Stimulated activated naive CD8-positive, alpha-beta T cell treated with anti-CD3 and anti-CD28 coated beads, Interleukin-15, Interleukin-2, amounts not matched to agents 100 U/mL and 50 U/mL, for 24 hours (primary cell): ENCODE measurements around the gene TNNC1.

Experiments used
- ATAC-seq: fragments of 150-1000 bp; cut with Tn5 transposase; one replicate; pipeline ENCODE4 v1.10.0; 2021
- DNase-seq: peaks from one replicate; pipeline ENCODE4 v3.0.0; 2021

Gene TNNC1

DNA sequence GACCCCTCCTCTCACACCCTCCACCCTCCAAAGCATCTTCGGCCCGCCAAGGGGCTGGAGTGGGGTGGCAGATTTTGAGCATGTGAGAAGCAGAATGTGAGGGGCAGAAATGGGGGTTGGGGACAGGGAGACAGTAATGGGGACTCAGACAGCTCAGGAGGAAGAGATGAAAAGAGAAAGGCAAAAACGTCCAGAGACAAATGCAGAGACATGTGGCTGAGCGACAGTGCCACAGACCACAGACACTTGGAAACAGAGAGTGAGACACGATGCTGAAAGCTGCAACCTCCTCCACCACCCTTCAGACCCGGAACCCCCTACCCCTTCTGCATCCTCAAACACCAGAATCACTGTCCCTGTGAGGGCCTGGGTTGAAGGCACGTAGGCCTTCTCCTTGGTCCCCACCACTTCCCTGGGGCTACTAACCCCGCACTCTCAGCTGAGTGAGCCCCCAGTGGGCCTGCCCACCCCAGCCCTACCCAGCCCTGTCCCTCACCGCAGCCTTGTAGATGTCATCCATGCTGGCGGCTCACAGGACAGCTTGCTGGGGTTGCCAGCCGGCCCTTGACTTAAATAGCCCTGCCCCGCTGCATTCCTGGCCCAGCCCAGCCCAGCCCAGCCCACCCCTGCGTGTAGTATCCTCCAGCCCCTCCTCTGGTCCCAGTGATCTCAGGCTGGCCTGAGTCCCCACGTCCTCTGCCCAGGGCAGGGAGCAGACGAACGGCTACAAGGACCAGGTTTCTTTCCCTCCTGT, at the start of gene TNNC1:
TNNC1 (minus strand) TSS at position 546 of the 754 bp plus-strand sequence; CDS start at position 520, 26 bp downstream.
- no peak for DNase-seq
- ATAC-seq, result no peak

DNA sequence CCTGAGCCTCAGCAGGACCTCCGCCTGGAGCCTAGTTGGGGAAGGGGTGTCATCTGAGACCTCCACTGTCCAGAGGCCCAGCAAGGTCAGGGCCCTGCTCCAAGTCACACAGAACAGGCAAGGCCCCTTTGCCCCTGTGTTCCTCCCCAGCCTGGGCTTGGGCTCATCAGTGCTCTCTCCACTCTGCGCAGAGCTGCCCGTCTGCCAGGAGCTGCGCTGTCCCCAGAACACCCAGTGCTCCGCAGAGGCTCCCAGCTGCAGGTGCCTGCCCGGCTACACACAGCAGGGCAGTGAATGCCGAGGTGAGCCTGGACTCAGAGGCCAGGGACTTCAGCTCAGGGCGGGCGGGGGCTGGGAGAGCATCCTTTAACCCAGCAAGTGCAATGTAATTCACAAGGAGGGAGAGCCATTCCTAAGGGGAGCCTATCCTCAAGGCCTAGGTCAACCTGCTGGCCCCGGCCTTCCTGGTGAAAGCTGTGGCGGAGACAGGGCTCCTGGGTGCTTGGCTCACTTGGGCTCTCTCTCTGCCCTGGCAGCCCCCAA, 49.0 kb upstream of the TNNC1 start:
- no peak for ATAC-seq
- DNase-seq, result no peak

DNA sequence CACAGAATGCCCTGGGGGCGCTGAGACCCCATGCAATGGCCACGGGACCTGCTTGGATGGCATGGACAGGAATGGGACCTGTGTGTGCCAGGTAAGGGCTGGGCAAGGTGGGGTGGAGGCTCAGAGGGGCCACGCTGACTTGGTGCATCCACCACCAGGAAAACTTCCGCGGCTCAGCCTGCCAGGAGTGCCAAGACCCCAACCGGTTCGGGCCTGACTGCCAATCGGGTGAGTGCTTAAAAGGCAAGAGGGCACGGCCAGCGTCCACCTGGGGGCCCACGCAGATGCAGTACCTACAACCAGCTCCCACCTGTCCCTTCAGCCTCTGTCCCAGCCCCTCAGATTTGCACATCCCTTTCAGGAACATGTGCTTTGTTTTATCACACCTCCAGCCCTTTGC, 48.2 kb upstream of the TNNC1 start:
- DNase-seq, result no peak
- ATAC-seq, result no peak

DNA sequence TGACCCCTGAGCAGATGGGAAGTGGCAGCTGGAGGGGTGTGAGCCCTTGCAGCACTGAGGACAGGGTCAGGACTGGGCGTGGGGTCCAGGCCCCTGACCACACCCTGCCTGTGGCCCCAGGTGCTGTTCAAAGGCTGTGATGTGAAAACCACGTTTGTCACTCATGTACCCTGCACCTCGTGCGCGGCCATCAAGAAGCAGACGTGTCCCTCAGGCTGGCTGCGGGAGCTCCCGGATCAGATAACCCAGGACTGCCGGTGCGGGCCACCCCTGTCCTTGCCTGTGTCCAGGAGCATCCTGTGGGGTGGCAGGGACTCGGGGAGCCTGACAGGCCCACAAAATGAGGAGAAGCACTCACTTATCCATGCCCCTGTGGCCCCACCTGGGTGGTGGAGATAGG, 47.2 kb upstream of the TNNC1 start:
- ATAC-seq (no peak), DNase-seq (no peak)

DNA sequence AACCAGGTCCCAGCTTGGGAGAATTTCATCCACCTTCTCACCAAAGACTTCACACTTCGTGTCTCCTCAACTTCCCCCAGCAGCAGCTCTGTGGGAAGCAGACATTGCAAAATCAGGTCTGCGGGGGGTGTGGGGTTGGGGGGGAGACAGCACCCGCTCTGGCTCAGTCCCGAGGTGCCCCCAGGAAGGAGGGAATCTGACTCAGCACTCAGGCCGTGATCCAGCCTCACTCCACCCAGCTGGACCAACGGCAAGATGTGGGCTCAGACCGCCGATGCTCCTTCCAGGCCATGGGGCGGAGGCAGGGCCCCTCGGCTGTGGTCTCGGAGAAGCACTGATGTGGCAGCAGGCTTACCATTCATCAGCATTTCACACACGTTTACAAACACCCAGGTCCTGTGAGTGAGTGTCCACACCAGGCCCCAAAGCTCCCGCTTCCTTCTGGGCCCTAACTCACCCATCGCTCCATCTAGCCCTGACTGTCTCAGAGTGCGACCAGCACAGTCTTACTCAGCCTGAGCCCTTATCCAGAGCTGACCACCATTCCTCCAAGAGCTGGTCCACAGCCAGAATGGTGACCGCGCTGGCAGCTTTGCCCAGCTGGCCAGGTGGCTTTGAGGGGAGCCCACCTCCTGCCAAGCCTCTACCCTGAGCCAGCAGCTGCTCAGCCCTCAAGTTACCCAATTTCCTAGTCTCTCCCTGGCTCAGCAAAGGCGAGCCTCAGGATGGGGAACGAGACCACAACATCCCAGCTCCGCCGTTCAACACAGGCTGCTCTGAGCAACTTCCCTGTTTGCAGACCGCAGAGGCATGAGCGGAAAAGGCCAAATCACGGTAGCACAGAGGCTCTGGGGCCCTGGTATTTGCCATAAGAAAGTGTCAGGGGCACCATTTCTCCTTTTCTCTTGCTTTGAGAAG, 44.6 kb upstream of the TNNC1 start:
- no peak for ATAC-seq
- DNase-seq, result no peak

DNA sequence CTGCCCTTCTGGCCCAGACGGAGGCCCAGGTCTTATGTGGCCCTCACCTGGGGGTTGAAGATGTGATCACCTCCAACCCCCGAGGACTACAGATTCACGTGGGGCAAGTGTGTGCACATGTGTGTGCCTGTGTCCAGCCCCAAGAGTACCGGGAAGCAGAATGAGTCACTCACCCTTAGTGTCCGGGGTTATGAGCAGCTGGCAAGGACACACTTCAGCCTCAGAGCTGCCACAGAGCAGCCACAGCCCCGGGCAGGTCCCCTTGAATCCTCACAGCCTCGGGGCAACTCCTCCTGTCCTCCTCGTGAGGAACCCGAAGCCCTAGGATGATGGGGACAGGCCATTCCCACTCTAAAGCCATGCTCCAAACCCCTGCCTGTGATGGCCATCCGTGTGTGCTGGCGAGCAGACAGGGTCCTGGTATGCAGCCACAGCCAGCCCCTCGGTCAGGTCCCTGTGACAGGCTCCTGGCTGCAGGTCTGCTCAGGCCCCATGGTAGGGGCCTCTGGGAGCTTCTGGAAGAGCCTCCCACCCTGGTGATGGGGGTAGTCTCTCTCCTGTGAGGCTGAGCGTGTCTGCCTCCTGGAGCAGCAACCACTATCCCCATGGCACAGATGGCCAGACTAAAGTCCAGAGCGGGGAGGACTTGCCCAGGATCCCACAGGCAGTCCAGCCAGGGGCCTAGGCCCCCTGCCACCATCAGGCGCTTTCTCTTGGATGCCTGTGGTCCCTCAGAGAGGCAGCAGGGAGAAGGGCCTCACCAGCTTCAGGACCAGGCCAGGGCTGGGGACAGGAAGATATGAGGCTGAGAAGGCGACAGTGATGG, 42.1 kb upstream of the TNNC1 start:
- no peak for DNase-seq
- ATAC-seq, result no peak

DNA sequence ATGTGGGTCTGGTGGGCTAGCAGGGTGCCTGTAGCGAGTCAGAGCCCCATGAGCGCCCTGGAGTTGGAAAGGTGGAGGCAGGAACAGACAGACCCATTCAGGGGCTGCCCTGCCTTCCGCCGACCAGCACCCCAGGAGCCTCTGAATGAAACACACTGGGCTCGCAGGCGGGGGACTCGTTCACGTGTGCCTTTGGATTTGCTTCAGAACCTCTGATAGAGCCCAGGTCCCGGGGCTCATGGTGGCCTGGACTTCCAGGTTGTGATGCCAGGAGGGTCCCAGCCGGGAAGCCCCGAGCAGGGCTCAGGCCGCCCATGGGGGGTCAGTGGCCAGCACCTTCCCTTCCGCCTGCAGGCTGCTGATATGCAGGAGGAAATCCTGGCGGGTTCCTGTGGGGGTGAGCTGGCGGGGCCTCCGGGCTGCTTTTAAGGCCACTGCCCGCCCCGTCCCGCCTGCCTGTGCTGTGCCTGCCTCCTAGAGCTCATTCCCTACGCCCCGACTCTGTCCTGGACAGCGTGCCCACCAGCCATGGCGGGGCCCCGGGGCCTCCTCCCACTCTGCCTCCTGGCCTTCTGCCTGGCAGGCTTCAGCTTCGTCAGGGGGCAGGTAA, 41.1 kb upstream of the TNNC1 start, which contains the start of gene STAB1:
STAB1 (plus strand) TSS at position 453 of the 610 bp plus-strand sequence; CDS start at position 529, 76 bp downstream.
- ATAC-seq (no peak), DNase-seq (no peak)

DNA sequence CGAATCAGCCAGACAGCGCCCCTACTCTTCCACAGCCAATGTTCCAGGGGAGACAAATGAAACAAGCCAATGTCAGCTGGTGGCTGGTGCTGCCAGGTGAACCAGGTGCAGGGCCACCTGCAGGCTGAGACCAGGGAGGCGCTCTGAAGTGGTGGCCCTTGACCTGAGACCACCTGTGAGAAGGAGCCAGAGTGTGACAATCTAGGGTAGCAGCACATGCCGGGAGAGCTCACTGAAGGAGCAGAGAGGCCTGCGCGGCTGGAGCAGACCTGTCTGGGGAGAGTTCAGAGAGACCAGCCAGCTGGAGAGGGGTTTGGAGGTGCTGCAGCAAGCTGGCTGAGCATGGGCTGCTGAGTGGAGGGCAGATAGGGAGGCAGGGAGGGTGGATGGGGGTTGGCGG, 40.6 kb upstream of the TNNC1 start:
- ATAC-seq (no peak), DNase-seq (no peak)

DNA sequence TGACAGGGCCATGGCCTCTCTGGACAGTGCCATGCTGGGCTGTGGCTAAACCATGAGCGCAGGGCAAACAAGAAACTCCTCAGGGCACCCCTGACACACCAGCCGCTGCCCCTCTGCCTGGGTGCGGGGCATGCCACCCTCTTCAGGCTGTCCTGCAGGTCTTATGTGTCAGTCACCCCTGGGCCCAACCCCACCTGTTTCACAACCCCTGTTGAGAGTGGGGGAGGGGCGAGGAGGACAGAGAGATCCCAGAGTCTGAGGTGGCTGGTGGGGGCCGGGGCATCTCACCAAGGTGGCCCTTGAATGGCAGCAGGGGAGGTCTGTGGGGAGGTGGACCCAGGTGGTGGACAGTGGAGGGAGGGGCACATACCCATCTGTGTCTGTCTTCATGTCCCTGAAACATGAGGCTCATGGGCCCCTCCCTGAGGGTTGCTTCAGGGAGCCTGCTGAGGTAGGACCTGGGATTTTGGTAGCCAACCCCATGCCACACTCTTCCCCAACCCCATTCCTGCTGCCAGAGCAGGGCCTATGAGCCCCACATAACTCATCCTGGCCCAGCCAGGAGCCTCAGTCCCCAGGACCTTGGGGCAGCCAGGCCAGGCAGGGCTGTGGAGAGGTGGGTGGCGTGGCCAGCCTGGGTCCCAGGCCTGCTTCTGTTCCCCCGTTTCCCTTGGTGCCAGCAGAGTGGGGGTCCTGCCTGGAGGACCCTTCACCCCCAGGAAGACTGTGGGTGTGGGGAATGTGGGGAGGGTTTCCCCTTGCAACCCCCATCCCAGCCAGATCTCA, 39.6 kb upstream of the TNNC1 start:
- DNase-seq (no peak), ATAC-seq (no peak)

DNA sequence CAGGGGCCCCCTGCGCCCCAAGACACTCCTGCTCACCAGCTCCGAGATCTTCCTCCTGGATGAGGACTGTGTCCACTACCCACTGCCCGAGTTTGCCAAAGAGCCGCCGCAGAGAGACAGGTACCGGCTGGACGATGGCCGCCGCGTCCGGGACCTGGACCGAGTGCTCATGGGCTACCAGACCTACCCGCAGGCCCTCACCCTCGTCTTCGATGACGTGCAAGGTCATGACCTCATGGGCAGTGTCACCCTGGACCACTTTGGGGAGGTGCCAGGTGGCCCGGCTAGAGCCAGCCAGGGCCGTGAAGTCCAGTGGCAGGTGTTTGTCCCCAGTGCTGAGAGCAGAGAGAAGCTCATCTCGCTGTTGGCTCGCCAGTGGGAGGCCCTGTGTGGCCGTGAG, 38.2 kb upstream of the TNNC1 start:
- ATAC-seq (no peak), DNase-seq (no peak)

DNA sequence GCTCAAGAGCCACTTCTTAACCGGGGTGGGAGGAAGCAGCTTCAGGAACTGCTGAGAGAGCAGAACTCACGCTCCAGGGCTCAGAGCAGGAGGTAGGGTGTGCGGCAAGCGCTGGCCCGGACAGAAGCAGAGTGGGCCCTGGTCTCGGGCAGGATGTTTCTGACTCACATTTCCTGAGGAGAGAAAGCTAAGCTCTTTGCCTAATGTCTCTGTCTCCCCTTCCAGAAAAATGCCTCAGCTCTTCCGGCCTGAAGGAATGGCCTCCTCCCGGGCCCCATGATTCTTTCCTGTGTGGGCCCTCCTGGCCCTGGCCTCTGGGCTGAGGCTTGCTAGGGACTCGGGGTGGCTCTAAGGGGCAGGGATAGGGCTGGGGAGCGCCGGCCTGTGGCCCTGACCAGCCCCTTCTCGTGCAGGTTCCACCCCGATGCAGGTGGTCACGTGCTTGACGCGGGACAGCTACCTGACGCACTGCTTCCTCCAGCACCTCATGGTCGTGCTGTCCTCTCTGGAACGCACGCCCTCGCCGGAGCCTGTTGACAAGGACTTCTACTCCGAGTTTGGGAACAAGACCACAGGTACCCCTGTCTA, 37.2 kb upstream of the TNNC1 start:
- DNase-seq (no peak), ATAC-seq (no peak)

DNA sequence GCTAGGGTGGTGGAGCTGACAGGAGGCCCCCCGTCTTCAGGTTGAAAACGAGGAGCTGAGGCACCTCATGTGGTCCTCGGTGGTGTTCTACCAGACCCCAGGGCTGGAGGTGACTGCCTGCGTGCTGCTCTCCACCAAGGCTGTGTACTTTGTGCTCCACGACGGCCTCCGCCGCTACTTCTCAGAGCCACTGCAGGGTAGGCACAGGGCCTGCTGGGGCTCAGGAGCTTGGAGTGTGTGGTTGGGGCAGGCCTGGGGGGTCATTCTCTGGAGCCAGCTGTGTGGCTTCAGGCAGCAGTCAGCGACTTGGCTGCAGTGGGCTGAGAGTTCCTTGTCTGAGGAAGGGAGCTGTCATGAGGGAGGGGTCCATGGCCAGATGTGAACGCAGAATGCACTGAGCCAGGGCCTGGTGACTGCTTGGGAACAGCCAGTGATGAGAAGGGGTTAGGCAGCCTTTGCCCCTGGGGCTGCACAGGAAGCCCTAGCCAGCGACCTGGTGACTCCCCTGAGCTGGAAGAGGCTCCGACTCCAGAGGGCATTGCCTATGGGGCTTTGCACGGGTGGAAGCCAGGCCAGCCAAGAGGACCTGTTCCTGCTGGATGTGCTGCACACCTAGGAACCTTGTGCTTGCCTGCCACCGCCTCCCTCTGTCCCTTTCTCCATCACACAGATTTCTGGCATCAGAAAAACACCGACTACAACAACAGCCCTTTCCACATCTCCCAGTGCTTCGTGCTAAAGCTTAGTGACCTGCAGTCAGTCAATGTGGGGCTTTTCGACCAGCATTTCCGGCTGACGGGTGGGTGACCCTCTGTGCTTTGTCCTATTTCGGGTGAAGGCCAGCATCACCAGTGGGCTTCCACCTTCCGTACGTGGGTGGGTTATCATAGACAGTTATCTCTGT, 36.4 kb upstream of the TNNC1 start:
- DNase-seq (no peak), ATAC-seq (no peak)

DNA sequence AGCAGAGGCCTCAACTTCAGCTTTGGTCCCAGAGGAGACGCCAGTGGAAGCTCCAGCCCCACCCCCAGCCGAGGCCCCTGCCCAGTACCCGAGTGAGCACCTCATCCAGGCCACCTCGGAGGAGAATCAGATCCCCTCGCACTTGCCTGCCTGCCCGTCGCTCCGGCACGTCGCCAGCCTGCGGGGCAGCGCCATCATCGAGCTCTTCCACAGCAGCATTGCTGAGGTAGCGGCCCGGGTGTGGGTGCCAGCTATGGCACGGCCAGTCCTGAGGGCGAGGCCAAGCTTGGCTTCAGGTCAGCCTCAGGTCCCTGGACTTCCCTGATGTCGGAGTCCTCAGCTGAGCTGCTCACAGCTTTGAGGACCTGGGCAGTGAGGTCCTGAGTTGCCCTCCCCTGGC, 35.6 kb upstream of the TNNC1 start:
- ATAC-seq (no peak), DNase-seq (no peak)

DNA sequence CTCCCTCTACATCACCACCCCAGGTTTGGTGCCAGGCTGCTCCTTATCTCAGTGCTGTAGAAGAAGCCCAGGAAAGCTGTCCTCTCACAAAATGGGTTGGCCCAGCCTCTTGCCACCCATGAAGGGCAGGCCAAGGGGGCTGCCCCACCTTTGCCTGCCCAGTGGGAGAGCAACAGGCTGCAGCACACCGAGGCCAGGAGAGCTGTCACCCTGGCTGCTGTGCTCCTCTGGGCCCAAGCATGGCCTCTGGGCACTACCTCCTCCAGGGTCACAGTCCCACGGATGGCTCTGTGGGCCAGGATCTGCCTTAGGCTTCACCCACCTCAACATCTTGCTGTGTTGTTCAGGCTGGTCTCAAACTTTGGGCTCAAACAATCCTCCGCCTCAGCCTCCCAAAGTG, 34.9 kb upstream of the TNNC1 start:
- no peak for DNase-seq

DNA sequence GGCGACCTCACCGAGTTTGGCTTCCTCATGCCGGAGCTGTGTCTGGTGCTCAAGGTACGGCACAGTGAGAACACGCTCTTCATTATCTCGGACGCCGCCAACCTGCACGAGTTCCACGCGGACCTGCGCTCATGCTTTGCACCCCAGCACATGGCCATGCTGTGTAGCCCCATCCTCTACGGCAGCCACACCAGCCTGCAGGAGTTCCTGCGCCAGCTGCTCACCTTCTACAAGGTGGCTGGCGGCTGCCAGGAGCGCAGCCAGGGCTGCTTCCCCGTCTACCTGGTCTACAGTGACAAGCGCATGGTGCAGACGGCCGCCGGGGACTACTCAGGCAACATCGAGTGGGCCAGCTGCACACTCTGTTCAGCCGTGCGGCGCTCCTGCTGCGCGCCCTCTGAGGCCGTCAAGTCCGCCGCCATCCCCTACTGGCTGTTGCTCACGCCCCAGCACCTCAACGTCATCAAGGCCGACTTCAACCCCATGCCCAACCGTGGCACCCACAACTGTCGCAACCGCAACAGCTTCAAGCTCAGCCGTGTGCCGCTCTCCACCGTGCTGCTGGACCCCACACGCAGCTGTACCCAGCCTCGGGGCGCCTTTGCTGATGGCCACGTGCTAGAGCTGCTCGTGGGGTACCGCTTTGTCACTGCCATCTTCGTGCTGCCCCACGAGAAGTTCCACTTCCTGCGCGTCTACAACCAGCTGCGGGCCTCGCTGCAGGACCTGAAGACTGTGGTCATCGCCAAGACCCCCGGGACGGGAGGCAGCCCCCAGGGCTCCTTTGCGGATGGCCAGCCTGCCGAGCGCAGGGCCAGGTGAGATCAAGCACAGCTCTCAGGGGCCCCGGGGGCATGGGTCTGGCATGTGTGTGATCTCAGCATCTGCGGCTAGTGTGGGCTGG, 34.2 kb upstream of the TNNC1 start:
- no peak for ATAC-seq

More for the DNA sequence above, 34.9 kb upstream of the TNNC1 start:
- ATAC-seq, result no peak

DNA sequence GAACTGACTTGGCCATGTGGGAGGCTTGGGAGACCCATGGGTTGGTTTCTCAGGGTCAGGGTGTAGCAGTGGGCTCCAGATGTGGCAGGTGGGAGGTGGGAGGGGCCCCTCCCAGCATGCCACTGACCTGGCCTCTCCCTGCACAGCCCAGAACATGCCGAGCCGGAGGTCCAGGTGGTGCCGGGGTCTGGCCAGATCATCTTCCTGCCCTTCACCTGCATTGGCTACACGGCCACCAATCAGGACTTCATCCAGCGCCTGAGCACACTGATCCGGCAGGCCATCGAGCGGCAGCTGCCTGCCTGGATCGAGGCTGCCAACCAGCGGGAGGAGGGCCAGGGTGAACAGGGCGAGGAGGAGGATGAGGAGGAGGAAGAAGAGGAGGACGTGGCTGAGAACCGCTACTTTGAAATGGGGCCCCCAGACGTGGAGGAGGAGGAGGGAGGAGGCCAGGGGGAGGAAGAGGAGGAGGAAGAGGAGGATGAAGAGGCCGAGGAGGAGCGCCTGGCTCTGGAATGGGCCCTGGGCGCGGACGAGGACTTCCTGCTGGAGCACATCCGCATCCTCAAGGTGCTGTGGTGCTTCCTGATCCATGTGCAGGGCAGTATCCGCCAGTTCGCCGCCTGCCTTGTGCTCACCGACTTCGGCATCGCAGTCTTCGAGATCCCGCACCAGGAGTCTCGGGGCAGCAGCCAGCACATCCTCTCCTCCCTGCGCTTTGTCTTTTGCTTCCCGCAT, 33.4 kb upstream of the TNNC1 start:
- ATAC-seq, result no peak
- no peak for DNase-seq

More for the DNA sequence above, 34.2 kb upstream of the TNNC1 start:
- DNase-seq, result no peak

DNA sequence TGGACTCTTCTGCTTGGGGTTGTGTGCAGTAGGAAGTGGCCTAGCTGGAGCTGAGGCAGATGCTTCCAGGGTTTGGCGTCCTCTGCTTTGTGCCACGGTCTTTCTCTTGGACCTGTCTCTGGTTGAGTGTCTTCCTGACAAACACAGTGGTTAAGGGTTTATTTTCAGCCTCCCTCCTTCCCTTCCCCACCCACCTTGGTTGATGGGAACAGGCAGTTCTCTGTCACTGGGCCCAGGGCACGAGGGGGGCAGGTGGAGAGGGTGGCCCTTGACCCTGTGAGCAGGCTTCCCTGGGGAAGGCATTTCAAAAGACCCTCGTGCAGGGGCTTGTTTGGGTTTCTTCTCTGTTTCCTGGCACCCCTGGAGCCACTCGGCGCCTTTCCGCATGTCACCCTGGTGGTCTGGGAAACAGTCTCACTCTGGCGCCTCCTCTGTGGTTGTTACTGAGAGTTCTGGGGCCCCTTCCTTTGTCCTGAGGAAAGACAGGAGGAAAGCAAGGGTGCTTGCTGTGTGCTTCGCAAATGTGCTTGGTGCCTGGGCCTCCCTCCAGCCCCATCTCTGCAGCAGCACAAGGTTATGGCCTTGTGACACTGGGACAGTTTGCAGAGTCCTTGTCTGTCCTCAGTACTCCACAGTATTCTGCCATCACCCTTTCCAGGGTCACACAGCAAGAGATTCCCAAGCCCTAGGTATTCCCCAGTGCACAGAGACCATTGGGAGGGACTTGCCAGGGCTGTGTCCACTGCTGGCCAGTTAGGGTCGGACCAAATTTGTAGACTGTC, 31.0 kb upstream of the TNNC1 start:
- ATAC-seq, result no peak
- DNase-seq, result no peak
